Measurements from ENCODE around the gene PARD3B.

GRCh38 chr2:205017381-205017780 is 472.1 kb downstream of the PARD3B start:
- TF ChIP-seq, protein P1, sequence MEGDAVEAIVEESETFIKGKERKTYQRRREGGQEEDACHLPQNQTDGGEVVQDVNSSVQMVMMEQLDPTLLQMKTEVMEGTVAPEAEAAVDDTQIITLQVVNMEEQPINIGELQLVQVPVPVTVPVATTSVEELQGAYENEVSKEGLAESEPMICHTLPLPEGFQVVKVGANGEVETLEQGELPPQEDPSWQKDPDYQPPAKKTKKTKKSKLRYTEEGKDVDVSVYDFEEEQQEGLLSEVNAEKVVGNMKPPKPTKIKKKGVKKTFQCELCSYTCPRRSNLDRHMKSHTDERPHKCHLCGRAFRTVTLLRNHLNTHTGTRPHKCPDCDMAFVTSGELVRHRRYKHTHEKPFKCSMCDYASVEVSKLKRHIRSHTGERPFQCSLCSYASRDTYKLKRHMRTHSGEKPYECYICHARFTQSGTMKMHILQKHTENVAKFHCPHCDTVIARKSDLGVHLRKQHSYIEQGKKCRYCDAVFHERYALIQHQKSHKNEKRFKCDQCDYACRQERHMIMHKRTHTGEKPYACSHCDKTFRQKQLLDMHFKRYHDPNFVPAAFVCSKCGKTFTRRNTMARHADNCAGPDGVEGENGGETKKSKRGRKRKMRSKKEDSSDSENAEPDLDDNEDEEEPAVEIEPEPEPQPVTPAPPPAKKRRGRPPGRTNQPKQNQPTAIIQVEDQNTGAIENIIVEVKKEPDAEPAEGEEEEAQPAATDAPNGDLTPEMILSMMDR (IDR thresholded peaks at IDR 0.05; ENCODE audit: low read depth, low read length, poor library complexity, severe bottlenecking): no peak
- TF ChIP-seq EZH2phosphoT487 (IDR thresholded peaks at IDR 0.05; ENCODE audit: borderline replicate concordance, low read length): no peak
